CD4-positive, alpha-beta T cell treated with Interleukin-15 for 4 hours (primary cell): ENCODE results near the gene BTF3L4.
"Not testable (repeated sequence)": the region's sequence is repeated elsewhere in the genome, so short reads cannot be mapped to it uniquely, and the experiment has no call there.

Experiments
- DNase-seq: peaks from one replicate; pipeline ENCODE4 v3.0.0-alpha.2; 2020; ENCODE audit warnings: low spot score

The BTF3L4 gene

GRCh38 chr1:52055066-52055865, 829 bp upstream of the BTF3L4 start, which contains the start of gene TXNDC12:
Gene TXNDC12 (minus strand): TSS chr1:52055191. CDS start chr1:52055096, 95 bp downstream.
- peak; percentile 54 for DNase-seq

- DNase-seq, result no peak
Measured at GRCh38 chr1:52055866-52056162, 281 bp upstream of the BTF3L4 start.

- no peak for DNase-seq
Measured at GRCh38 chr1:52056937-52057231, 789 bp downstream of the BTF3L4 start.

GRCh38 chr1:52057255-52057654, 1.2 kb downstream of the BTF3L4 start:
- no peak for DNase-seq

DNA sequence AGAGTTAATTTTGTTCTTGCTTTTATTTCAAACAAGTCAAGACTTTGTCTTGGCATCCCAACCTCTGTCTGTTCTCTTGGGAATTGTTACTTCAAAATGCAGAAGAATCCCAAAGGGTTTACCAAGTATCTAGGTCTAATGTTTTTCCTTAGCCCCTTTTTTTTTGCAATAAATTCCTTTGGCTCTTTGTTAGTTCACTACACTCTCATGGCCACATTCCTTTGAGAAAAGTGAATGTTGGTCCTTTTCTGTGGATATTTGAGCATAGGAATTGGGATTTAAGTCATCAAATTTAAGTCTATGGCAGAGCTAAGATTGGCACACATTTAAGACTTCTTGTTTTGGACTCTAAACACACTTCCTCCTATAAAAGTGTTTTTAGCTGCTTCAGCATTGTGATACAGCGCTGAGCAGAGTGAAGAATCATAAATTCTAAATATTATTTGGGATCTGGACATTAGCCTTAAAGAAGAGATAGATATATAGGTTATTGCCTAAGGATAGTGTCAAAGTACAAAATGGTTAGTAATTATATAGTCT, 1.9 kb downstream of the BTF3L4 start:
- no peak for DNase-seq

DNA sequence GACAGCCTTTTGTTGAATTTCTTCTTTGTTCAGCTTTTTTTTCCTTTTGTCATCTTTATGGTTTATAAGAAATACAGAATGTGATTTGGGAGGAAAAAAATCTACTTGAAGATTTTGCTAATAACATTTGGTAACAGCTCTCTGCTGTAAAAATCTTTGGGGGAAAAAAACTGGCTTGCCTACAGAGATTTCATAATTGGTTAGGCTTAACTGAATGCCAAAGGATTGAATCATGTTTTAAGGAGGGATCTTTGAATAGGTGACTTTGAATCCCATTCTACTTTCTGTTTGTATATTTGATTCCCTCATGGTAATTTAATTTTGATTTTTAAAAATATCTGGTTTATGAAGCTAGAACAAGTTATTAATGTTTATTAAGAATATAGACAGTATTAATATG, 3.2 kb downstream of the BTF3L4 start:
- DNase-seq, result no peak

DNA sequence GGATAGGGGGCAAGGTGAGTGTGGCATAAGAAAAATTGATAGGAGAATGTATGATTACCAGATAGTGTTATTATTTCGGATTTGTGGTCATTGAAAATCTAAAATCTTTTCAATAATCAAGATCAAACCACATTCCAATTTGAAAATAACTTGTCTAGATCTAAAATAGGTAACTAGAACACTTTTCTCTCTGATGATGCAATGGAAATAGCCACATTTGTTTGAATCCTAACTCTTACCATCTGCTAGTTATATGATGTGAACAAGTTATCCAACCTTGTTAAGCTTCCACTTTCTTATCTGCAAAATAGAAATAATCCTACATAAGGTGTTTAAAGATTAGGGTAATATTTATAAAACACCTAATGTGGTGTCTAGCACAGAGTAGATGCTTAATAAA, 3.8 kb downstream of the BTF3L4 start:
- no peak for DNase-seq

GRCh38 chr1:52060822-52061221, 4.7 kb downstream of the BTF3L4 start:
- DNase-seq, result no peak

GRCh38 chr1:52063192-52063591, 7.1 kb downstream of the BTF3L4 start:
- no peak for DNase-seq

DNA sequence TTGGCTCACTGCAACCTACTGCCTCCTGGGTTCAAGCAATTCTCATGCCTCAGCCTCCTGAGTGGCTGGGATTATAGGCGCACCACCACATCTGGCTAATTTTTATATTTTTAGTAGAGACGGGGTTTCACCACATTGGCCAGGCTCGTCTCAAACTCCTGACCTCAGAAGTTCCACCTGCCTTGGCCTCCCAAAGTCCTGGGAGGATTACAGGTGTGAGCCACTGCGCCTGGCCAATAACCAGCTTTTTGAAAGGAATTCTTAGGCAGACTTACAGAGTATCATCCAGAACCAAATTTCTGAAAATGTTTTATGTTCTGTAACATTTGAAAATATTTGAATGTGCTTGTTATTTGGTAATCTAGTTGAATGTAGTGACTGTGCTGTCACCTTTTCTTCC, 14.6 kb downstream of the BTF3L4 start:
- no peak for DNase-seq

DNA sequence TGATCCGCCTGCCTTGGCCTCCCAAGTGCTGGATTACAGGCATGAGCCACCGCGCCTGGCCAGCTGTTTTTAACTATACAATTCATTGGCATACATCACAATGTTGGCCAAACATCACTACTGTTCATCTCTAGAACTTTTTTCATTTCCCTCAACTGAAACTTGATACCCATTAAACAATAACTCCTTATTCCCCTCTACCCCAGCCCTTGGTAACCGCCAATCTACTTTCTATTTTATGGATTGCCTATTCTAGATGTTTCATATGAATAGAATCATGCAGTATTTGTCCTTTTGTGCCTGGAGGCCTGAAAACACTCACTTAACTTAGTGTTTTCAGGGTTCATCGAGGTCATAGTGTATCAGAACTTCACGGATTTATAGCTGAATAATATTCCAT, 16.2 kb downstream of the BTF3L4 start:
- no peak for DNase-seq

DNA sequence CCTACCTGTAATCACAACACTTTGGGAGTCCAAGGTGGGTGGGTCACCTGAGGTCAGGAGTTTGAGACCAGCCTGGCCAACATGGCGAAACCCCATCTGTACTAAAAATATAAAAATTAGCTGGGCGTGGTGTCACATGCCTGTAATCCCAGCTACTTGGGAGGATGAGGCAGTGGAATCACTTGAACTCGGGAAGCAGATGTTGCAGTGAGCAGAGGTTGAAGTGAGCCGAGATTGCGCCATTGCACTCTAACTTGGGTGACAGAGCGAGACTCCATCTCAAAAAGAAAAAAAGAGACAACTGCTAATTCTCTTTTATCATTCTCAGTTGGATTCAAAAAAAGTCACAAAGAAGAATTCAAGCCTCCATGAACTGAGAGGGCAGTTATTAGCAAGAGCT, 21.2 kb downstream of the BTF3L4 start:
- DNase-seq, result not testable (repeated sequence)

GRCh38 chr1:52080014-52080415, 23.9 kb downstream of the BTF3L4 start:
- no peak for DNase-seq

DNA sequence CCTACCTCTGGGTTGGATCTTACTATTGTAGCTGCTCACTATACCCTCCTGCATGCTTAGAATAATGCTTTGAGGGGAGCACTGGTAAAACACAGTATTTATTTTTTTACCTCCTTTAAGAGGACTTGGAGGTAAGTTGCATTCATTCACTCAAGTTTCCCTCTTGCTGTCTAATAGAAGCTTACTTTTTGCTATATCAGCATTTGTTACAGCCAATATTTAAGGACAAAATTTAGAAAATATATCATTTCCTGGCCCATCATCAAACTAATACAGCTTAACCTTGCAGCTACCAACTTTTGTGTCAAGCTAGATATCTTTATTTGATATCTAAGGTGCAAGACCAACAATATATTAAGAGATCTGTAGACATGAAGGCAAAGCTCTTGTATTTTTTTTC, 31.8 kb downstream of the BTF3L4 start:
- DNase-seq, result not testable (repeated sequence)

DNA sequence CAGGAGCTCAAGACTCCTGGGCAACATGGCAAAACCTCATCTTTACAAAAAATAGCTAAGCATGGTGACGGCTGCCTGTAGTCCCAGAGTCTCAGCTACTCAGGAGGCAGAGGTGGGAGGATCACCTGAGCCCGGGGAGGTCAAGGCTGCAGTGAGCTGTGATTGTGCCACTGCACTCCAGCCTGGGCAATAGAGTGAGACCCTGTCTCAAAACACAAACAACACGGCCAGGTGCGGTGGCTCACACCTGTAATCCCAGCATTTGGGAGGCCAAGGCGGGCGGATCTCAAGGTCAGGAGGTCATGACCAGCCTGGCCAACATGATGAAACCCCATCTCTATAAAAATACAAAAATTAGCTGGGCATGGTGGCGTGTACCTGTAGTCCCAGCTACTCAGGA, 38.2 kb downstream of the BTF3L4 start:
- not testable (repeated sequence) for DNase-seq

DNA sequence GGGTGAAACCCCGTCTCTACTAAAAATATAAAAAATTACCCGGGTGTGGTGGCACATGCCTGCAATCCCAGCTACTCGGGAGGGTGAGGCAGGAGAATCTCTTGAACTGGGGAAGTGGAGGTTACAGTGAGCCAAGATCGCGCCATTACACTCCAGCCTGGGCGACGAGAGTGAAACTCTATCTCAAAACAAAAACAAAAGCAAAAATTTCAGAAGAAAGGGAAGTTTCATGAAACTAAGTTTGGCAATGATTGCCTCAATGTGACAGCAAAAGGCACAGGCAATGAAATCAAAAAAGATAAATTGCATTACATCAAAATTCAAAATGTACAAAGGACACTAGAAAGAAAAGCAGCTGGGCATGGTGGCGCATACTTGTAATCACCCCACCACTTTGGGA, 40.1 kb downstream of the BTF3L4 start:
- DNase-seq, result no peak

- no peak for DNase-seq
Measured at GRCh38 chr1:52098139-52098871, 42.2 kb downstream of the BTF3L4 start.

DNA sequence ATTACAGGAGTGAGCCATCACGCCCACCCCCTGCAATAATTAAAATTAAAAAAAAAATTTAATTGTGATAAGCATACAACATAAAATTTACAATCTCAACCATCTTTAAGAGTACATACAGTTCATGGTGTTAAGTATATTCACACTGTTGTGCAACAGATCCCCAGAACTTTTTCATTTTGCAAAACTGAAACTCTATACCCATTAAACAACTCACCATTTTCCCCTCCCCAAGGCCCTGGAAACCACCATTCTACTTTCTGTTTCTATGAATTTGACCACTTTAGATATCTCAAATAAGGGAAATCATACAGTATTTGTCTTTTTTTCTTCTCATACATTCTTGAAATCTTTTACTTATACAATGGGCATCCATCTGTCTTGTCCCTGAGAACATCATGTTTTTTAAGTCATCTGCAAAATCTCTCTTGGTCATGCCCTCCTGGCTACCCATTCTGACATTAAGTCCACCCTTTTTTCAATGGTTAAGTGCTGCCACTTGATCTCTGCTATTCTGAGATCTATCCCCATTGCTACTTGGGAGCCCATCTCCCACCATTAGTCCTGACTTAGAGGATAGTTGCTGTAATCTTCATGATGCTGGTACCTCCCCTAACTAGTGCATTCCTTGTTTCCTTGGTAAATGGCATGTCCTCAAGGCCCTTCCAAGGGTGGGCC, 46.4 kb downstream of the BTF3L4 start:
- DNase-seq, result no peak

DNA sequence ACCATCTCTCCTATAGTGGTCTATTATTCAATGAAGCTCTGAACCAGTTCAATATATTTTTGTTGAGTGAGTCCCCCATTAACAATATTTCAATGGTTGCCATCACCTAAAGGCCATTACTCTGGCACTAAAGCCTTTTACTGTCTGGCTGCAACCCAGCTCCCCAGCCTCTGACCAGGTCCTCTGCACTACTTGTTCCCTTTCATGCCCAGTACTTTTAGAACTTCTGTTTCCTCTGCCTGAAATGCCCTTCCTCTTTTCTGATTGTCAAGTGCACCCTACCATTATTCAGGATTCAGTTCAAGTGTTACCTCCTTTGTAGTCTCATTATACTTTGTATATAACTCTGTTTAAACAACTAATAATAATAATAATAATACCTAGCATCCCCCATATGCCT, 55.4 kb downstream of the BTF3L4 start:
- no peak for DNase-seq

DNA sequence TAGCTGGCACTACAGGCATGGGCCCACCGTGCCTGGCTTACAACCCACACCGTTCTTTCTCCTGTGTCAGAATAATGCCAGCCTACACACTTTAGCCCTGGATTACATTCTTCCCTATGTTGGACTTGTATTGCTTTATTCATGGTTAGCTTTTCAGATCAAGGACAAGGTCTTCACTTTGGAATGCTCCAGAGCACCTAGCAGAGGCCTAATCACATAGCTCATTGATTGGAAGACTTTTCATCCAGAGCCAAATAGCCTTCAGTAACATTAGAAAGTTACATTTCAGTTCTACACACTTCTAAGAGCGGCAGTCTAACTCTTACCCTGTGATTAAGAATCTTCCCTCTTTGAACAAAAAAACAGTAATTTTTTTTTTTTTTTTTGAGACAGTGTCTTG, 56.4 kb downstream of the BTF3L4 start:
- no peak for DNase-seq

DNA sequence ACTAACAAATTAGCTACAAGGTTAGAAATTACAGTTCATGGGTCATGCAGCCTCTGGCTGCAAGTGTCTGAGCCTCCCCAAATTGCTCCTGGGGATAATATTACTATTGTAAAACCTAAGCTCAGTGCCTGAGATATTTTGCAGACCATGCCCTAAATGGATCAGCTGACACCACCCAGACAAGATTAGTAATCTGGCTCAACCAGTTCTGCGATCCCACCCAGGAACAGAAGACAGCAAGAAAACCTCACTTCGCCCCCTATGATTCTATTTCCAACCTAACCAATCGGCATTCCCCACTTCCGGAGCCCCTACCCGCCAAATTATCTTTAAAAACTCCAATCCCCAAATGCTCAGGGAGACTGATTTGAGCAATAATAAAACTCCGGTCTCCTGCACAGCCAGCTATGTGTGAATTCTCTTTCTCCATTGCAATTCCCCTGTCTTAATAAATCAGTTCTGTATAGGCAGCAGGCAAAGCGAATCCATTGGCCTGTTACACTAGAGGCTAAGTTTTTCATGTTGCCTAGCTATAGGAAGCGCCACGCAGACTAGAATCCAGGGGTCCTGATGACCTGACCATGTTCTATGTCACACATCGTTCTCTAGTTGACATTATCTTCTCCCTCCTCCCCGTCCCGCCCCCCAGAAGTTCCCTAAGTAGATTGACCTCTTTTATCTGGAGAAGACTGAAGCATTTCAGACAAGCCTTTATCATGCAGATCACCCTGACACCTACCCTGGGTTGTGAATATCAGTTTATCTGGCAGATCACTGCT, 63.4 kb downstream of the BTF3L4 start:
- DNase-seq, result no peak

GRCh38 chr1:52122384-52122783, 66.3 kb downstream of the BTF3L4 start:
- no peak for DNase-seq
